ENCODE data around the gene SPRY2. TPM values are rescaled to one million over a fixed set of nuclear protein-coding genes. Genes with fewer than 3 reads are reported as not detected.

The SPRY2 gene
- total and polyA plus RNA-seq, 4 donors, result 27.1 to 49.8 (median 30.1) TPM

DNA sequence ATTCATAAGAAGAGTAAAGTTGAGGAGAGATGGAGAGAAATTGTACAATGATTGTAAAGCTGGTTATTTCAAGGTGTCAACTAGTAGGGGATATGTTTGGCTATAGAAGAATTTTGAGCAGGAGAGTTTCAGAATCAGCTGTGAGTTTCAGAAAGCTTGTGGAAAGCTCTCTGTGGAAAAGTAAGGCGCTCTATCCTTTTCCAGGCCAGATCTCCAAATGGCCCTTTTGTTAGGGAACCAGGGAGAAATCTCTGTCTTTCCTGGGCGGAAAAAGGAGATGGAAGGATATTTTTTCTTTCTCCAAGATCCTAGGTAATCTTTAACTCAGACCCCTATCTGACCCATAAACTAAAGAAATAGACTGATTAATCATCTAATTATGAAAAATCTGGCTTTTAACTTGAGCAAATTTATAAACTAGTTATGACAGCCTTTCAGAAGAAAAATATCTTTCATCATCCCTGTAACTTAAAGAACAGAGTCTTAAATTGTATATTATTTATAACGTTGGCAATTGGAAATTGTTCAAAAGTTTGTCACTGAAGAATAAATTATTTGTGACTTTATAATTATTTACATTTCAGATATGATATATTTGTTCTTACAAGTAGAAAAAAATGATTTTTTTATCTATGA lies 34.5 kb downstream of the SPRY2 start:
- 79 to 87% methylated on average over 3 of the region's 3 CpGs for WGBS, 2 donors
- Histone ChIP-seq H3K27ac (ENCODE audit: low read depth in 1 of 2, low read length in 1 of 2) (peak overlapping the region in 1 of 2 donors; percentile 45), H3K9ac (ENCODE audit: insufficient read depth in 1 of 2, low read length in 2 of 2) (no peak overlapping the region), H3K9me3 (ENCODE audit: control insufficient read depth in 4 of 4, insufficient read depth in 3 of 4, low read length in 3 of 4) (no peaks in the 10 kb centered on the region), H3K4me1 (ENCODE audit: control insufficient read depth in 5 of 5, insufficient read depth in 5 of 5, low read length in 5 of 5) (peaks cover 0 to 8% (median 0%) of the 10 kb centered on the region in 5 donors), H3K4me3 (no peak overlapping the region), H3K36me3 (ENCODE audit: control insufficient read depth in 4 of 4, insufficient read depth in 4 of 4, low read length in 4 of 4) (no peaks in the 10 kb centered on the region), H3K27me3 (ENCODE audit: control insufficient read depth in 3 of 3, insufficient read depth in 3 of 3, low read length in 2 of 3) (no peaks in the 10 kb centered on the region)
- no peak for DNase-seq
- TF ChIP-seq, protein P1, sequence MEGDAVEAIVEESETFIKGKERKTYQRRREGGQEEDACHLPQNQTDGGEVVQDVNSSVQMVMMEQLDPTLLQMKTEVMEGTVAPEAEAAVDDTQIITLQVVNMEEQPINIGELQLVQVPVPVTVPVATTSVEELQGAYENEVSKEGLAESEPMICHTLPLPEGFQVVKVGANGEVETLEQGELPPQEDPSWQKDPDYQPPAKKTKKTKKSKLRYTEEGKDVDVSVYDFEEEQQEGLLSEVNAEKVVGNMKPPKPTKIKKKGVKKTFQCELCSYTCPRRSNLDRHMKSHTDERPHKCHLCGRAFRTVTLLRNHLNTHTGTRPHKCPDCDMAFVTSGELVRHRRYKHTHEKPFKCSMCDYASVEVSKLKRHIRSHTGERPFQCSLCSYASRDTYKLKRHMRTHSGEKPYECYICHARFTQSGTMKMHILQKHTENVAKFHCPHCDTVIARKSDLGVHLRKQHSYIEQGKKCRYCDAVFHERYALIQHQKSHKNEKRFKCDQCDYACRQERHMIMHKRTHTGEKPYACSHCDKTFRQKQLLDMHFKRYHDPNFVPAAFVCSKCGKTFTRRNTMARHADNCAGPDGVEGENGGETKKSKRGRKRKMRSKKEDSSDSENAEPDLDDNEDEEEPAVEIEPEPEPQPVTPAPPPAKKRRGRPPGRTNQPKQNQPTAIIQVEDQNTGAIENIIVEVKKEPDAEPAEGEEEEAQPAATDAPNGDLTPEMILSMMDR (IDR thresholded peaks at IDR 0.05; ENCODE audit: control extremely low read depth, extremely low read depth), result no peak
- no peak for ATAC-seq (ENCODE audit: insufficient read depth, low FRiP score)

DNA sequence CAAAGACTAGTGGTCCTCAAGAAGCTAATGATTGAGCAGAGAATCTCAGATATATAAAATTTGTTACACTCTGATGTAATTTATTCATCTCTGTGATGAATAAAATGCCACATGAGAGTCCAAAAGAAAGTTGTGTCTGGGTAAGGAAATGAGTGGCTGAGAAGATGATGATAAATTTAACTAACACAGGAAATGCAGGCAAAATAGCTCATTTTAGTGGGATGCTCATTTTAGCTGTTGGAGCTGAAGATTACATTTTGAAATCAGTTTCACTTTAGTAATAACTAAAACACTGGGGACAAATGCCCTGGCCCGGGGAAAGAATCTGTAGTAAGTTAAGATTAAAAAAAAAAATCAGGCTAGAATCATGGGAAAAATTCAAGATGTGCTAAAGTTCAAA lies 35.2 kb downstream of the SPRY2 start:
- no peaks in the 10 kb centered on the region for H3K9me3 ChIP-seq (ENCODE audit: control insufficient read depth in 4 of 4, insufficient read depth in 3 of 4, low read length in 3 of 4)
- TF ChIP-seq, protein P1 (IDR thresholded peaks at IDR 0.05; ENCODE audit: control extremely low read depth, extremely low read depth), result no peak
- ATAC-seq (ENCODE audit: insufficient read depth, low FRiP score) (no peak), DNase-seq (no peak)
- H3K4me3 ChIP-seq, result no peak overlapping the region
- H3K4me1 ChIP-seq (ENCODE audit: control insufficient read depth in 5 of 5, insufficient read depth in 5 of 5, low read length in 5 of 5), result peaks cover 0 to 8% (median 0%) of the 10 kb centered on the region in 5 donors
- H3K36me3 ChIP-seq (ENCODE audit: control insufficient read depth in 4 of 4, insufficient read depth in 4 of 4, low read length in 4 of 4), result no peaks in the 10 kb centered on the region
- peak overlapping the region in 1 of 2 donors; percentile 21 for H3K27ac ChIP-seq (ENCODE audit: low read depth in 1 of 2, low read length in 1 of 2)
- no peak overlapping the region for H3K9ac ChIP-seq (ENCODE audit: insufficient read depth in 1 of 2, low read length in 2 of 2)
- 35 to 79% methylated on average over 1 of the region's 1 CpG for WGBS, 2 donors
- no peaks in the 10 kb centered on the region for H3K27me3 ChIP-seq (ENCODE audit: control insufficient read depth in 3 of 3, insufficient read depth in 3 of 3, low read length in 2 of 3)

DNA sequence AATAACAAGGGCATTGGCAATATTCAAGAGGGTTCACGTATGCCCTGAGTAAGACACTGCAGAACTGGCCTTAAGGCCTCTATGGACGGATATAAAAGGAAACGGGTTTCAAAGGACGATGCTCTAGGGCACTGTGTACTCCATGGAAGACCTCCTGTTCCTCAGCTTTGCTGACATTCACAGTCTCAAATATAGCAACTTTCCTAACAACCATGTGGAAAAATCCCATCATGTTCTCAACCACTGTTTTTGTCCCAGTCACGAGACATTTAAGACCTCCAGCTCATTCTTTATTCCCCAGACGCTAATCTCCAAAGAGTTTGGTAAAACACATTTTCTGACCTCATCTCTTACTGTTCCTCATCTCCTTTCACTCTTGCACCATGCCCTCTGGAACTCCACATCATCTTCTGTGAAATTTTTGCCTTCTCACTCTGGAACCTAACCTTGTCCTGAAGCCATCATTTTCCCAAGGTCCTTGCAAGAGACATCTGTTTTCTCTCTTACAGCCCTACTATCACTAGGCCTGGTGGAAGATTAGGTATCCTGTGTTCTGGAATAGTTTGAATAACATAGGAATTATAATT lies 37.6 kb downstream of the SPRY2 start:
- Histone ChIP-seq H3K4me3 (no peak overlapping the region), H3K27me3 (ENCODE audit: control insufficient read depth in 3 of 3, insufficient read depth in 3 of 3, low read length in 2 of 3) (no peaks in the 10 kb centered on the region), H3K27ac (ENCODE audit: low read depth in 1 of 2, low read length in 1 of 2) (no peak overlapping the region), H3K9ac (ENCODE audit: insufficient read depth in 1 of 2, low read length in 2 of 2) (no peak overlapping the region), H3K36me3 (ENCODE audit: control insufficient read depth in 4 of 4, insufficient read depth in 4 of 4, low read length in 4 of 4) (no peaks in the 10 kb centered on the region), H3K9me3 (ENCODE audit: control insufficient read depth in 4 of 4, insufficient read depth in 3 of 4, low read length in 3 of 4) (no peaks in the 10 kb centered on the region), H3K4me1 (ENCODE audit: control insufficient read depth in 5 of 5, insufficient read depth in 5 of 5, low read length in 5 of 5) (peaks cover 0 to 8% (median 0%) of the 10 kb centered on the region in 5 donors)
- ATAC-seq (ENCODE audit: insufficient read depth, low FRiP score) (no peak), DNase-seq (no peak)
- TF ChIP-seq, protein P1 (IDR thresholded peaks at IDR 0.05; ENCODE audit: control extremely low read depth, extremely low read depth), result no peak
- 92 to 95% methylated on average over 6 of the region's 6 CpGs for WGBS, 2 donors

Data from lung (tissue), 12 donors.